ENCODE measurements around the gene OCRL.

The OCRL gene

DNA sequence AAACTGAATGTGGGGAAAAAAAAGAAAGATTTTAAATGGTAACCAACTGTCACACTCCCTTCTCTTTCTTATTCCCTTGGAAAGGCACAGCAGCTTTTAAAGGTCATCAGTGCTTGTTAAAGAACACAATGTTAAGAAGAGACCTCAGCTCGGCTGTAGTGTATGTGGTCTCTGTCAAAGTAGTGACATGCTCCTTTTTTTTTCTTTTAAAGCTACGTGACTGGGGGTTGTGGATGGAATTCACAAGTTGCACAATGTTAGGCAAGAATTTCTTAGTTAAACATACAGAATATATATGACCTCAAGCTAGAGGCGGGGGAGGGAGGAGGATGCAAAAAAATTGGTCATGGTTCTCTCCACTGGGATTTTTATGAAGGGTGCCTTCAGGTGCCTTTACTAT lies 45.6 kb downstream of the OCRL start:
- H3K4me1 ChIP-seq, result no peaks in the 10 kb centered on the region
- H3K36me3 ChIP-seq, result peaks cover 15 to 35% (median 19%) of the 10 kb centered on the region in 3 donors
- H3K4me3 ChIP-seq, result no peak overlapping the region
- TF ChIP-seq, protein P1, sequence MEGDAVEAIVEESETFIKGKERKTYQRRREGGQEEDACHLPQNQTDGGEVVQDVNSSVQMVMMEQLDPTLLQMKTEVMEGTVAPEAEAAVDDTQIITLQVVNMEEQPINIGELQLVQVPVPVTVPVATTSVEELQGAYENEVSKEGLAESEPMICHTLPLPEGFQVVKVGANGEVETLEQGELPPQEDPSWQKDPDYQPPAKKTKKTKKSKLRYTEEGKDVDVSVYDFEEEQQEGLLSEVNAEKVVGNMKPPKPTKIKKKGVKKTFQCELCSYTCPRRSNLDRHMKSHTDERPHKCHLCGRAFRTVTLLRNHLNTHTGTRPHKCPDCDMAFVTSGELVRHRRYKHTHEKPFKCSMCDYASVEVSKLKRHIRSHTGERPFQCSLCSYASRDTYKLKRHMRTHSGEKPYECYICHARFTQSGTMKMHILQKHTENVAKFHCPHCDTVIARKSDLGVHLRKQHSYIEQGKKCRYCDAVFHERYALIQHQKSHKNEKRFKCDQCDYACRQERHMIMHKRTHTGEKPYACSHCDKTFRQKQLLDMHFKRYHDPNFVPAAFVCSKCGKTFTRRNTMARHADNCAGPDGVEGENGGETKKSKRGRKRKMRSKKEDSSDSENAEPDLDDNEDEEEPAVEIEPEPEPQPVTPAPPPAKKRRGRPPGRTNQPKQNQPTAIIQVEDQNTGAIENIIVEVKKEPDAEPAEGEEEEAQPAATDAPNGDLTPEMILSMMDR (IDR thresholded peaks at IDR 0.05), result no peak
- intact Hi-C loops (cut with DNase I; ENCODE audit: low total_unique reads), result no loop called here
- no peak overlapping the region for H3K27ac ChIP-seq
- H3K27me3 ChIP-seq, result no peaks in the 10 kb centered on the region
- no peaks in the 10 kb centered on the region for H3K9me3 ChIP-seq
- no peak for DNase-seq

DNA sequence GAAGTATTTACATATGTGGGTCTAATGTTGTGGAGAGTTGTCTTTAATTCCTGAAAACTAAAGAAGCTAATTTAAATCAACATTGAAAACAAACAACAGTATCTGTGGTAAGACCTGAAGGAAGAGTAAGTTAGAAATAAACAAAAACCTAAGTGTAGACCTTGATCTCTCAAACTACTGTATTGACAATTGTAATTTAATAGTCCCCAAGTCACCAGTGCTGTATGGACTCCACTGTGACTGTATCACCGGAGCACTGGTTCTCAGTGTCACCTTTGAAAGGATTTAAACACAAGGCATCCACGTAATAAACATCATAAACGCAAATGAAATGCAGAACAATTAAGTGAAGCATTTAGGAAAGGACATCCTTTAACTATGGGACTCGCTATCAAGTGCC lies 46.4 kb downstream of the OCRL start:
- Histone ChIP-seq H3K27ac (no peak overlapping the region), H3K4me3 (no peak overlapping the region), H3K36me3 (peaks cover 19 to 41% (median 19%) of the 10 kb centered on the region in 3 donors), H3K27me3 (no peaks in the 10 kb centered on the region), H3K4me1 (no peaks in the 10 kb centered on the region), H3K9me3 (no peaks in the 10 kb centered on the region)
- TF ChIP-seq, protein P1 (IDR thresholded peaks at IDR 0.05), result no peak
- intact Hi-C loops (cut with DNase I; ENCODE audit: low total_unique reads), result no loop called here
- no peak for DNase-seq

DNA sequence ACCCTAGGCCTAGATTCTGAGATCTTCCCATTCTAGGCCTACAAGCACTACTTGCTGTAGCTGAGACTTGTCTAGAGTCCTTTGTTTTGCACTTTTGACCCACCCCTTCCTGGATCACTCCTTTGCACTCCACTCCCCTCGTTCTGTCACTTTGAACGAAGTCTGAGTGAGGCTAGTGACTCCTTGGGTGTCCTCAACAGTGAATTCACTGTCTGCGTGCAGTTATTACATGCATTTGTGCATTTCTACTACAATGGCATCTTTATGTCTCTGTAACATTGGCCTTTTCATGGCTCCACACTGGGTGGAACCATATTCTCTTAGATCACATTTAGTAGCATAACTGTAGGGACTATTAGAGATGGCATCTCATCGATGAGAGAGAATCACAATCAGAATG lies 50.5 kb downstream of the OCRL start:
- Histone ChIP-seq H3K4me3 (no peak overlapping the region), H3K9me3 (no peaks in the 10 kb centered on the region), H3K4me1 (no peaks in the 10 kb centered on the region), H3K27ac (no peak overlapping the region), H3K27me3 (no peaks in the 10 kb centered on the region), H3K36me3 (peaks cover 19 to 54% (median 19%) of the 10 kb centered on the region in 3 donors)
- intact Hi-C loops (cut with DNase I; ENCODE audit: low total_unique reads), result loop anchor here (10.0 kb wide), 1 partner anchor 444 kb away; no protein-coding TSS in a partner anchor
- TF ChIP-seq, protein P1 (IDR thresholded peaks at IDR 0.05), result no peak
- no peak for DNase-seq

DNA sequence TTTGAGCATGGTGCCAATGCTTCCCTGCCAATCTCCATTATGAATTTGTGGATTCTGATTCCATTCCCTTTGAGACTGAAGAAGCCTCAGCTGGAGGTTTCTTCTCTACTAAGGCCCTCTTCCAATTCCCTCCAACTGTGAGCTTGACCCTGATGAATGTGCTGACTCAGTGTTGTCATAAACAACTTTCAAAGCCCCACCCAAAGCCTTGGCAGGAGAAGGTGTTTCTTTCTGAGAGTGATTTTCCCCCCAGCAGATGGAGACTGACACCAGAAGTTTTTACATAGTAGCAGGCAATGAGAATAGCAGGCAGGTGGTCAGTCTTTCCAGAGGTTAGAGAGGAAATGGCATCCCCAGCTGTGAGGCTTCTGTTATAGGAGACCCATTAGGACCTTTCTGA lies 53.1 kb downstream of the OCRL start:
- H3K27ac ChIP-seq, result no peak overlapping the region
- H3K36me3 ChIP-seq, result peaks cover 13 to 40% (median 17%) of the 10 kb centered on the region in 3 donors
- DNase-seq, result no peak
- H3K27me3 ChIP-seq, result no peaks in the 10 kb centered on the region
- H3K9me3 ChIP-seq, result no peaks in the 10 kb centered on the region
- H3K4me1 ChIP-seq, result no peaks in the 10 kb centered on the region
- TF ChIP-seq, protein P1 (IDR thresholded peaks at IDR 0.05), result no peak
- no peak overlapping the region for H3K4me3 ChIP-seq
- intact Hi-C loops (cut with DNase I; ENCODE audit: low total_unique reads), result loop anchor here (10.0 kb wide), 1 partner anchor 442 kb away; no protein-coding TSS in a partner anchor

DNA sequence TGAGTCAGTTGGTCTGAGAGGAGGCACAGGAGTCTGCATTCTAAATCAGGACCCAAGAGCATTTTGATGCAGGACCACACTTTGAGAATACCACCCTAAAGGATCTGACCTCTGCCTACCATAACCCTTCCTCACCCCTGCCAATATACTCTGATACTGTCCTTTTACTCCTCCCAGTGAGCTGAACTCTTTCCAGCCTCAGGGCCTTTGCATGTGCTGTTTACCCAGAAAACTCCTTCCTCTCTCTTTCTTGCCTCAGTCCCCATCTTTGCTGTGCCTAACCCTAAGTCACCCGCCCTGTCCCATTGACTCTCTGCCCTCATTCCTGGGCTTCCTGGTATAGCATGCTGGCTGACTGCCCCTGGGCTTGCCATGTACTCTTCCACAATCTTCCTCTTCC lies 54.7 kb downstream of the OCRL start:
- peaks cover under 1 to 26% (median 13%) of the 10 kb centered on the region in 3 donors for H3K36me3 ChIP-seq
- no peaks in the 10 kb centered on the region for H3K9me3 ChIP-seq
- TF ChIP-seq, protein P1 (IDR thresholded peaks at IDR 0.05), result no peak
- no peak for DNase-seq
- no peaks in the 10 kb centered on the region for H3K4me1 ChIP-seq
- intact Hi-C loops (cut with DNase I; ENCODE audit: low total_unique reads), result loop anchor here (10.0 kb wide), 1 partner anchor 440 kb away; no protein-coding TSS in a partner anchor
- H3K27me3 ChIP-seq, result no peaks in the 10 kb centered on the region
- H3K4me3 ChIP-seq, result no peak overlapping the region
- no peak overlapping the region for H3K27ac ChIP-seq

DNA sequence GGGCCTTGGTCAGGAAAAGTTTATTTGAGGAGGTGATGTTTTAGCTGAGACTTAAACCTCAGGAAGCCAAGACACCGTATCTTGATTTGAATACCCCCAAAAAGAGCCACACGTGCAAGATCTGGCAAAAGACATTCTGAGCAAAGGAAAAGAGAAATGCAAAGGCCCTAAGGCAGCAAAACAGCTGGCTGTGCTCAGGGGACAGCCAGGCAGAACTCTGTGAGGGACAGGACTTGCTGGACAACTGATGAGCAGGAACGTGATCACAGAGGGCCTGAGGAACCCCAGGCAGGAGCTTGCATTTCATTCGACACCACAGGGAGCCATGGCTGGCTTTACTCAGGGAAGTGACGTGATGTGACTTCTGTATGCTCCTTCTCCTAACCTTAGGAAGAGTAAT lies 56.0 kb downstream of the OCRL start:
- Histone ChIP-seq H3K9me3 (no peaks in the 10 kb centered on the region), H3K4me1 (peaks cover 0 to 2% (median 0%) of the 10 kb centered on the region in 4 donors), H3K27me3 (no peaks in the 10 kb centered on the region), H3K36me3 (peaks cover 0 to 15% (median 4%) of the 10 kb centered on the region in 3 donors), H3K4me3 (no peak overlapping the region), H3K27ac (no peak overlapping the region)
- intact Hi-C loops (cut with DNase I; ENCODE audit: low total_unique reads), result loop anchor here (10.0 kb wide), 1 partner anchor 439 kb away; no protein-coding TSS in a partner anchor
- DNase-seq, result no peak
- TF ChIP-seq, protein P1 (IDR thresholded peaks at IDR 0.05), result no peak

All from tibial artery (tissue), 4 donors.